GM12878 (cell line): ENCODE results near the gene STX4. TPM values are rescaled to one million over a fixed set of nuclear protein-coding genes. Genes with fewer than 3 reads are reported as not detected.

Source experiments
- ATAC-seq: fragments of 200-7000 bp; cut with Tn5 transposase; 3 replicates; pipeline ENCODE4 v1.9.1; 2020; ENCODE audit warnings: mild to moderate bottlenecking, moderate library complexity
- BruUV-seq: library from RNA; stranded (reverse); fragments of 400-500 nt; replicated peaks from 2 replicates; lab custom pipeline; 2021; lab: Mats Ljungman, UMichigan
- CTCF ChIA-PET: fragments of 300-600 bp; sonication (Branson Sonifier 250); formaldehyde crosslinking; extraction: SDS; loops from one replicate; lab custom pipeline; 2021; ENCODE audit warnings: inconsistent platforms; lab: Yijun Ruan, JAX
- POLR2A ChIA-PET: fragments of 350-600 bp; formaldehyde crosslinking; extraction: SDS; loops from one replicate; lab custom pipeline; 2021; ENCODE audit warnings: inconsistent platforms; lab: Charles Lee
- RAD21 ChIA-PET: fragments of 300-600 bp; sonication (Branson Sonifier 250); formaldehyde crosslinking; loops from one replicate; lab custom pipeline; 2023; ENCODE audit warnings: antibody characterized with exemption; ENCODE audit not compliant: unreplicated experiment; lab: Charles Lee
- SMC1A ChIA-PET: fragments of 300-600 bp; sonication (Branson Sonifier 250); formaldehyde crosslinking; loops from one replicate; lab custom pipeline; 2023; ENCODE audit not compliant: unreplicated experiment, uncharacterized antibody; lab: Charles Lee
- DNase-seq: peaks from one replicate; pipeline ENCODE4 v3.0.0-alpha.2; 2011; ENCODE audit warnings: low read depth, low spot score
- FAIRE-seq: peaks from 3 replicates; lab custom pipeline; 2011; peaks lifted over from hg19 to GRCh38; lab: Jason Lieb, UNC
- H2AFZ ChIP-seq: 2 replicates; pipeline ENCODE4 v1.6.0; 2011; ENCODE audit warnings: low read depth, low read length, control low read depth; ENCODE audit not compliant: control insufficient read depth
- H3K27ac ChIP-seq: 2 replicates; pipeline ENCODE4 v1.5.1; 2011; ENCODE audit warnings: control low read depth; ENCODE audit not compliant: control insufficient read depth, insufficient read depth
- H3K27me3 ChIP-seq, 2 experiments: replicated peaks in 1 of 2; 2 replicates each; pipeline versions ENCODE4 v1.6.0 to v1.6.1; 2011; ENCODE audit warnings: low read length in 1 of 2; ENCODE audit not compliant: control insufficient read depth in 2 of 2, insufficient read depth in 2 of 2
- H3K36me3 ChIP-seq, 2 experiments: 2 replicates each; pipeline ENCODE4 v1.5.1; 2011; ENCODE audit warnings: low read length in 1 of 2; ENCODE audit not compliant: control insufficient read depth in 2 of 2, insufficient read depth in 2 of 2
- H3K4me1 ChIP-seq: 2 replicates; pipeline ENCODE4 v1.6.1; 2011; ENCODE audit warnings: mild to moderate bottlenecking, low read length, moderate library complexity, mixed read lengths; ENCODE audit not compliant: control insufficient read depth, insufficient read depth
- H3K4me2 ChIP-seq: 2 replicates; pipeline ENCODE4 v1.6.0; 2011; ENCODE audit warnings: control low read depth; ENCODE audit not compliant: control insufficient read depth, insufficient read depth
- H3K4me3 ChIP-seq: fragments of 200-600 bp; sonication (generic); 2 replicates; pipeline ENCODE4 v1.5.1; 2016
- H3K79me2 ChIP-seq: 2 replicates; pipeline ENCODE4 v1.6.0; 2011; ENCODE audit warnings: low read length; ENCODE audit not compliant: control insufficient read depth, insufficient read depth
- H3K9ac ChIP-seq: 2 replicates; pipeline ENCODE4 v1.8.0; 2011; ENCODE audit warnings: low read length, control low read depth, mixed read lengths; ENCODE audit not compliant: control insufficient read depth, insufficient read depth
- H3K9me3 ChIP-seq: replicated peaks from 3 replicates; pipeline ENCODE4 v1.5.1; 2011; ENCODE audit warnings: mild to moderate bottlenecking, low read length; ENCODE audit not compliant: control insufficient read depth, insufficient read depth
- H4K20me1 ChIP-seq: 2 replicates; pipeline ENCODE4 v1.6.0; 2011; ENCODE audit not compliant: control insufficient read depth, insufficient read depth
- ASH2L ChIP-seq: fragments of 300-600, 200-600 bp; sonication (generic); IDR thresholded peaks from 2 replicates; pipeline ENCODE4 v1.6.1; 2017; ENCODE audit warnings: low read depth, mild to moderate bottlenecking, borderline replicate concordance
- ATF3 ChIP-seq: IDR thresholded peaks from 2 replicates; pipeline ENCODE4 v1.6.1; 2011; ENCODE audit warnings: low read depth, mild to moderate bottlenecking, low read length, moderate library complexity, borderline replicate concordance; ENCODE audit errors: extremely low read depth
- BRCA1 ChIP-seq: IDR thresholded peaks from 2 replicates; pipeline ENCODE4 v1.6.1; 2011; ENCODE audit warnings: low read depth, low read length, improper control_type of control experiment
- CBFB ChIP-seq: IDR thresholded peaks from 2 replicates; pipeline ENCODE4 v1.6.1; 2016; ENCODE audit warnings: antibody characterized with exemption, low read depth
- CHD1 ChIP-seq: IDR thresholded peaks from 2 replicates; pipeline ENCODE4 v1.6.1; 2012; ENCODE audit warnings: low read depth, low read length, improper control_type of control experiment
- CHD2 ChIP-seq: IDR thresholded peaks from 2 replicates; pipeline ENCODE4 v1.6.1; 2011; ENCODE audit warnings: low read depth, low read length, improper control_type of control experiment, borderline replicate concordance
- EGR1 ChIP-seq, 2 experiments: IDR thresholded peaks; 1 replicate in 1 of 2; 2 replicates in 1 of 2; pipeline ENCODE4 v1.6.1; 2011 to 2012; ENCODE audit warnings: low read depth in 2 of 2, low read length in 2 of 2, borderline replicate concordance in 1 of 2, mild to moderate bottlenecking in 1 of 2, moderate library complexity in 1 of 2
- MEF2A ChIP-seq: IDR thresholded peaks from 2 replicates; pipeline ENCODE4 v1.6.1; 2011; ENCODE audit warnings: low read depth, mild to moderate bottlenecking, low read length, moderate library complexity; ENCODE audit not compliant: insufficient read depth
- MYC ChIP-seq: IDR thresholded peaks from 2 replicates; pipeline ENCODE4 v1.6.1; 2011; ENCODE audit warnings: mild to moderate bottlenecking, low read length, moderate library complexity, inconsistent platforms; ENCODE audit not compliant: insufficient read depth, insufficient replicate concordance, insufficient read length, severe bottlenecking
- RFX5 ChIP-seq: IDR thresholded peaks from 2 replicates; pipeline ENCODE4 v1.6.1; 2011; ENCODE audit warnings: low read depth, low read length, improper control_type of control experiment
- TAF1 ChIP-seq: IDR thresholded peaks from 2 replicates; pipeline ENCODE4 v1.6.1; 2011; ENCODE audit warnings: mild to moderate bottlenecking, low read depth, low read length, borderline replicate concordance
- YY1 ChIP-seq: IDR thresholded peaks from 2 replicates; pipeline ENCODE4 v1.6.1; 2011; ENCODE audit warnings: low read depth, mild to moderate bottlenecking, low read length
- ZNF384 ChIP-seq: IDR thresholded peaks from 2 replicates; pipeline ENCODE4 v1.6.1; 2012; ENCODE audit warnings: low read depth, mild to moderate bottlenecking, low read length, improper control_type of control experiment, borderline replicate concordance
- WGBS: methylation state at CpG from one replicate; pipeline ENCODE4 v1.1.6; 2016; ENCODE audit warnings: low lambda C conversion rate; ENCODE audit not compliant: insufficient replicate concordance, insufficient coverage; ENCODE audit errors: missing lambda C conversion rate; 5-methylcytosine and 5-hydroxymethylcytosine counted together
- in situ Hi-C: fragments of 300-500 bp; cut with MboI; formaldehyde crosslinking; loops from 9 replicates; pipeline ENCODE4 v1.14.3; 2018; ENCODE audit warnings: mixed read lengths
- intact Hi-C: fragments of 100-400 bp; cut with micrococcal nuclease; formaldehyde crosslinking; loops from one replicate; pipeline ENCODE4 v1.14.2; 2022; ENCODE audit not compliant: unreplicated experiment
- polyA plus RNA-seq, 11 experiments: library from polyadenylated mRNA; depleted of rRNA in 4 of 11; unstranded in 6 of 11; stranded (reverse) in 5 of 11; fragments of >200 nt; fragmentation: Nextera tagmentation in 4 of 11; fragmentation: Illumina TruSeq in 1 of 11; extraction: Ambion mirVana in 4 of 11; extraction: Trizol in 1 of 11; gene quantifications; 1 replicate in 1 of 11; 2 replicates in 10 of 11; pipeline versions ENCODE4 v1.2.1 to v1.2.3, GENCODE V29; 2011 to 2016; ENCODE audit warnings: inconsistent platforms in 2 of 11, missing spikeins in 2 of 11, low read depth in 1 of 11
- total RNA-seq, 4 experiments: library from RNA; depleted of rRNA in 3 of 4; stranded (reverse); fragments of >200 nt in 3 of 4; fragmentation: Illumina TruSeq in 1 of 4; extraction: Trizol in 1 of 4; gene quantifications; 2 replicates each; pipeline versions ENCODE4 v1.2.1 to v1.2.3, GENCODE V29; 2013 to 2021

STX4 gene
- total and polyA plus RNA-seq, 10 of the 15 experiments (the other 5 are each of a cell fraction or from before 2014, with no cell fraction given): 3.3 to 37.6 (median 22.6) TPM

- WGBS: 79% methylated on average over 8 of the region's 8 CpGs
- RAD21 ChIA-PET: no interaction called here
- Histone ChIP-seq H3K79me2 (peaks cover 2% of the 10 kb centered on the region), H3K4me1 (no peaks in the 10 kb centered on the region), H3K9ac (no peak overlapping the region), H3K4me2 (no peak overlapping the region), H2AFZ (no peak overlapping the region), H3K27me3 (no peaks in the 10 kb centered on the region), H3K27ac (no peak overlapping the region), H3K4me3 (no peak overlapping the region), H3K9me3 (no peaks in the 10 kb centered on the region), H4K20me1 (no peaks in the 10 kb centered on the region; the same call in 1 of the 2 replicates), H3K36me3 (peaks cover 2% of the 10 kb centered on the region in 2 experiments; a peak in 3 of 4 replicates)
- SMC1A ChIA-PET: no interaction called here
- intact Hi-C loops (no loop called here), in situ Hi-C loops (no loop called here)
- ATAC-seq (no peak), FAIRE-seq (no peak), DNase-seq (no peak)
- CTCF ChIA-PET: no interaction called here
- BruUV-seq: no TSS peak
- POLR2A ChIA-PET: no interaction called here
- TF ChIP-seq ZNF384 (no peak), CBFB (no peak), RFX5 (no peak), CHD1 (no peak), ATF3 (no peak), YY1 (no peak), EGR1 (IDR thresholded peaks at IDR 0.05; ENCODE audit: borderline replicate concordance in 1 of 2, low read depth in 2 of 2, low read length in 2 of 2) (no peak), BRCA1 (no peak), ASH2L (no peak), MEF2A (no peak), TAF1 (no peak), MYC (no peak), CHD2 (no peak)
Measured at GRCh38 chr16:31087481-31087880, 54.1 kb downstream of the STX4 start.
